HG03025 (cell line): ENCODE measurements around the gene BRINP1.

ENCODE experiments used
- ATAC-seq: cut with Tn5 transposase; IDR thresholded peaks from one replicate; pipeline ENCODE4 v1.9.1; 2021; ENCODE audit warnings: mild to moderate bottlenecking, moderate library complexity; ENCODE audit not compliant: unreplicated experiment, low FRiP score

Gene BRINP1

GRCh38 chr9:119154527-119154926, 214.7 kb downstream of the BRINP1 start:
- no peak for ATAC-seq

- ATAC-seq = no peak
These were observed 215.8 kb downstream of the BRINP1 start for GRCh38 chr9:119153402-119153801.

GRCh38 chr9:119148855-119149254, 220.4 kb downstream of the BRINP1 start:
- ATAC-seq = no peak

GRCh38 chr9:119137479-119137878, 231.8 kb downstream of the BRINP1 start:
- no peak for ATAC-seq

- ATAC-seq = no peak
These were observed 243.2 kb downstream of the BRINP1 start for GRCh38 chr9:119126040-119126439.

GRCh38 chr9:119121899-119122298, 247.3 kb downstream of the BRINP1 start:
- ATAC-seq = no peak

- ATAC-seq = no peak
These were observed 251.8 kb downstream of the BRINP1 start for GRCh38 chr9:119117409-119117808.
